ENCODE measurements around the gene MCCC2.

- TF ChIP-seq REST (IDR thresholded peaks at IDR 0.05; ENCODE audit: low read depth) (no peak), TAF1 (IDR thresholded peaks at IDR 0.05; ENCODE audit: low read depth) (no peak), MAX (IDR thresholded peaks at IDR 0.05) (no peak), YY1 (IDR thresholded peaks at IDR 0.05; ENCODE audit: low read depth) (no peak), RAD21 (IDR thresholded peaks at IDR 0.05; ENCODE audit: low read depth) (no peak), CEBPB (IDR thresholded peaks at IDR 0.05) (no peak), ZBTB7A (IDR thresholded peaks at IDR 0.05; ENCODE audit: low read depth) (no peak), EGR1 (IDR thresholded peaks at IDR 0.05) (no peak), EP300 (IDR thresholded peaks at IDR 0.05; ENCODE audit: borderline replicate concordance) (no peak), TCF12 (IDR thresholded peaks at IDR 0.05; ENCODE audit: low read depth) (no peak), FOXM1 (IDR thresholded peaks at IDR 0.05; ENCODE audit: borderline replicate concordance, low read depth) (no peak), TEAD4 (IDR thresholded peaks at IDR 0.05) (no peak), USF1 (IDR thresholded peaks at IDR 0.05) (no peak), CREB1 (IDR thresholded peaks at IDR 0.05; ENCODE audit: low read depth) (no peak)
Observed at GRCh38 chr5:71620630-71621029, 33.5 kb downstream of the MCCC2 start.
